AG04450 (cell line): ENCODE results near the gene PLEKHG2. TPM values are rescaled to one million over a fixed set of nuclear protein-coding genes. Genes with fewer than 3 reads are reported as not detected.

ENCODE experiments used
- CTCF ChIA-PET: fragments of 300-600, 350-600 bp; formaldehyde crosslinking; extraction: SDS; loops from one replicate; lab custom pipeline; 2022; ENCODE audit warnings: antibody characterized with exemption, inconsistent platforms; lab: Charles Lee
- POLR2A ChIA-PET: fragments of 350-600 bp; formaldehyde crosslinking; extraction: SDS; loops from one replicate; lab custom pipeline; 2021; ENCODE audit warnings: antibody characterized with exemption, inconsistent platforms; lab: Yijun Ruan, JAX
- DNase-seq: peaks from one replicate; pipeline ENCODE4 v3.0.0-alpha.2; 2011; ENCODE audit warnings: low read depth, low spot score
- H3K27ac ChIP-seq: one replicate; pipeline ENCODE4 v1.5.1; 2012; ENCODE audit warnings: low read depth, low read length, control low read depth
- H3K27me3 ChIP-seq: one replicate; pipeline ENCODE4 v1.6.0; 2012; ENCODE audit warnings: low read length; ENCODE audit not compliant: control insufficient read depth, insufficient read depth
- H3K4me3 ChIP-seq: 2 replicates; pipeline ENCODE4 v1.5.1; 2011; ENCODE audit warnings: mild to moderate bottlenecking, low read depth, low read length, control low read depth
- H3K9me3 ChIP-seq: 2 replicates; pipeline ENCODE4 v1.5.1; 2012; ENCODE audit warnings: low read length; ENCODE audit not compliant: control insufficient read depth, insufficient read depth
- CTCF ChIP-seq: IDR thresholded peaks from 2 replicates; pipeline ENCODE4 v1.5.1; 2011; ENCODE audit warnings: low read depth, low read length, control low read depth, inconsistent platforms
- polyA plus RNA-seq: library from polyadenylated mRNA; depleted of rRNA; stranded (reverse); fragments of >200 nt; gene quantifications from 2 replicates; pipeline ENCODE4 v1.2.3, GENCODE V29; 2011

The PLEKHG2 gene
- polyA plus RNA-seq, 1 experiment: 12.3 TPM

- Histone ChIP-seq H3K4me3 (peak overlapping the region; percentile 64), H3K9me3 (no peaks in the 10 kb centered on the region), H3K27ac (peak overlapping the region; percentile 77), H3K27me3 (no peaks in the 10 kb centered on the region)
- CTCF ChIA-PET: interaction anchor here (0.7 to 1.8 kb wide), 7 partner anchors 18 to 98 kb away, joined by 3 to 10 read pairs (median 5); partner anchors contain the start of genes EID2B and PLEKHG2
- DNase-seq: no peak
- POLR2A ChIA-PET: interaction anchor here (0.6 to 1.9 kb wide), 25 partner anchors 10 to 985 kb away, joined by 3 to 44 read pairs (median 6); partner anchors contain the start of genes DLL3, DYRK1B, EID2 and EID2B
- no peak for TF ChIP-seq CTCF
Observed at GRCh38 chr19:39436350-39436716, 23.9 kb downstream of the PLEKHG2 start.

- no peak for DNase-seq
- ChIA-PET CTCF (interaction anchor here (1.0 kb wide), 1 partner anchor 94 kb away, joined by 5 read pairs; the partner anchor contains the start of gene EID2B), POLR2A (interaction anchor here (0.6 to 1.2 kb wide), 5 partner anchors 10 to 1225 kb away, joined by 3 to 5 read pairs (median 3); no protein-coding TSS in a partner anchor)
- Histone ChIP-seq H3K9me3 (no peaks in the 10 kb centered on the region), H3K27ac (no peak overlapping the region), H3K4me3 (no peak overlapping the region), H3K27me3 (no peaks in the 10 kb centered on the region)
- TF ChIP-seq CTCF: no peak
Observed at GRCh38 chr19:39438270-39438934, 25.9 kb downstream of the PLEKHG2 start.

GRCh38 chr19:39444598-39445195 lies 32.2 kb downstream of the PLEKHG2 start:
- ChIA-PET CTCF (interaction anchor here (0.6 to 2.5 kb wide), 4 partner anchors 30 to 102 kb away, joined by 3 to 7 read pairs (median 6); partner anchors contain the start of genes PLEKHG2 and SAMD4B), POLR2A (interaction anchor here (0.7 to 3.8 kb wide), 4 partner anchors 9 to 63 kb away, joined by 3 to 38 read pairs (median 4); partner anchors contain the start of gene RPS16)
- no peaks in the 10 kb centered on the region; the same call in 1 of the 2 replicates for H3K9me3 ChIP-seq
- H3K4me3 ChIP-seq: peak overlapping the region; percentile 99
- no peak for DNase-seq
- peak overlapping the region; percentile 94 for H3K27ac ChIP-seq
- TF ChIP-seq CTCF: no peak
- H3K27me3 ChIP-seq: no peaks in the 10 kb centered on the region

- Histone ChIP-seq H3K27me3 (no peaks in the 10 kb centered on the region), H3K4me3 (peak within 1 kb of the TSS; percentile 99), H3K27ac (peak within 1 kb of the TSS; percentile 94), H3K9me3 (no peaks in the 10 kb centered on the region; the same call in 1 of the 2 replicates)
- peak; percentile 95 for DNase-seq
- ChIA-PET POLR2A (interaction anchor here (0.6 to 3.8 kb wide), 6 partner anchors 10 to 94 kb away, joined by 3 to 38 read pairs (median 4); partner anchors contain the start of gene RPS16), CTCF (interaction anchor here (0.6 to 2.5 kb wide), 2 partner anchors 29 to 103 kb away, joined by 5 to 6 read pairs; partner anchors contain the start of gene SAMD4B)
- TF ChIP-seq CTCF: no peak
Observed at GRCh38 chr19:39445196-39446111, 33.0 kb downstream of the PLEKHG2 start, which contains the start of gene SUPT5H. Gene SUPT5H (plus strand): TSS chr19:39445582. CDS start chr19:39445891, 309 bp downstream.
